ENCODE data around the gene SLC1A2.

SLC1A2 gene

DNA sequence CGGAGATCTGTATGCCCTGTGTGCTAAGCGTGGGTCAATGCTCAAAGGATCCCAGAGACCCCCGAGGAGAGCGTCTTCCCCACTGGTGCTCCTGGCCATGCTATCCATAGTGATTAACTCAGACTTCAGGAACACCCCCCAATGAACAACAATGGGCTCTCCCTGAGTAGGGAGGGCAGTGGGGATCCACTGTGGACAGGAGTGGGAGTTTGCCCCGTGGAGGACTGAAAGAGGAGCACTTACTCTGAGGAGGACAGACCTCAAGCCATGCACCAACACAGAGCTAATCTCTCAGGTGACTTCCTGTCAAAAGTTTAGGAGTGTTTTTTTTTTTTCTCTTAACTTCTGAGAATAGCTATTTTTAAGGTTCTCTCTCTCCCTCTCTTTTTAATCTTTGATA, 24.4 kb downstream of the SLC1A2 start:
- no peak for DNase-seq
- Histone ChIP-seq H3K14ac (ENCODE audit: low read length) (no peak overlapping the region), H3K27me3 (ENCODE audit: insufficient read depth, low read length) (no peaks in the 10 kb centered on the region), H3K9me3 (ENCODE audit: insufficient read depth, low read depth, low read length) (no peaks in the 10 kb centered on the region), H3K79me1 (ENCODE audit: low read length) (no peaks in the 10 kb centered on the region), H2BK120ac (ENCODE audit: insufficient read depth, low read length, poor library complexity) (no peak overlapping the region), H3K79me2 (ENCODE audit: control insufficient read depth, insufficient read depth, low read length, poor library complexity) (no peaks in the 10 kb centered on the region), H3K27ac (ENCODE audit: low read depth, low read length) (no peak overlapping the region), H3K4ac (ENCODE audit: low read depth, low read length) (no peak overlapping the region), H4K91ac (ENCODE audit: low read depth, low read length) (no peak overlapping the region), H4K8ac (ENCODE audit: low read depth, low read length) (no peak overlapping the region), H2AK5ac (ENCODE audit: low read length) (no peak overlapping the region), H2BK5ac (ENCODE audit: low read depth, low read length, poor library complexity) (no peak overlapping the region), H4K12ac (ENCODE audit: low read depth, low read length) (no peak overlapping the region), H2BK12ac (ENCODE audit: low read length) (no peak overlapping the region), H3K18ac (ENCODE audit: low read length) (no peak overlapping the region), H3K23ac (ENCODE audit: low read length) (no peak overlapping the region), H3K4me2 (ENCODE audit: low read length) (no peak overlapping the region), H3K9ac (ENCODE audit: low read length) (no peak overlapping the region), H3K36me3 (ENCODE audit: control insufficient read depth in 1 of 2, insufficient read depth in 2 of 2, low read length in 2 of 2) (no peaks in the 10 kb centered on the region), H3K4me1 (ENCODE audit: control insufficient read depth in 1 of 2, insufficient read depth in 2 of 2, low read length in 2 of 2) (no peaks in the 10 kb centered on the region), H2AFZ (ENCODE audit: insufficient read depth, low read length, poor library complexity) (no peak overlapping the region), H3K4me3 (ENCODE audit: low read depth, low read length) (no peak overlapping the region)
- WGBS (ENCODE audit: extremely low coverage, insufficient coverage, insufficient read length): no CpG with 5 or more reads among the region's 5 CpGs

DNA sequence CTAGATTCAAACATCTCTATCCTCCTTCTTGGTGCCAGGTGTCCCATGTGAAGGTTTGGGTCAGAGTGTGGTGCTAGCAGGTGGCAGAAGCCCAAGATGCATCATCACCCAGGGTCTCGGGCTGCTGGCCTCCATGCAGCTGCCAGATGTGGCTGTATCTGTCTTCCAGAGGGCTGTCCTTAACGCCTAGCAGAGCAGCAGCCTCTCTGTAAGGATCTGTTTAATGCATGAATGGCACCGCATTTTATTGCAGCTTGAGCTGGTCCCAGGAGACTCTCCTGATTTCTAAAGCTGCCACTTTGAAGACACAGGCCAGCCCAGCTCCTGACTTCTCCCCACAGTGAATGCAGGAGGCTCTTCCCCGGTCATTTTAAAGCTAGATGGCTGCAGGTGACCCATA, 26.3 kb downstream of the SLC1A2 start:
- Histone ChIP-seq H3K14ac (ENCODE audit: low read length) (no peak overlapping the region), H3K27me3 (ENCODE audit: insufficient read depth, low read length) (no peaks in the 10 kb centered on the region), H2BK5ac (ENCODE audit: low read depth, low read length, poor library complexity) (no peak overlapping the region), H3K4me2 (ENCODE audit: low read length) (no peak overlapping the region), H3K9me3 (ENCODE audit: insufficient read depth, low read depth, low read length) (no peaks in the 10 kb centered on the region), H3K9ac (ENCODE audit: low read length) (no peak overlapping the region), H4K91ac (ENCODE audit: low read depth, low read length) (no peak overlapping the region), H3K36me3 (ENCODE audit: control insufficient read depth in 1 of 2, insufficient read depth in 2 of 2, low read length in 2 of 2) (no peaks in the 10 kb centered on the region), H2BK12ac (ENCODE audit: low read length) (no peak overlapping the region), H3K4me3 (ENCODE audit: low read depth, low read length) (no peak overlapping the region), H3K4ac (ENCODE audit: low read depth, low read length) (no peak overlapping the region), H4K8ac (ENCODE audit: low read depth, low read length) (no peak overlapping the region), H3K79me2 (ENCODE audit: control insufficient read depth, insufficient read depth, low read length, poor library complexity) (no peaks in the 10 kb centered on the region), H3K79me1 (ENCODE audit: low read length) (no peaks in the 10 kb centered on the region), H2AFZ (ENCODE audit: insufficient read depth, low read length, poor library complexity) (no peak overlapping the region), H3K18ac (ENCODE audit: low read length) (no peak overlapping the region), H2BK120ac (ENCODE audit: insufficient read depth, low read length, poor library complexity) (no peak overlapping the region), H2AK5ac (ENCODE audit: low read length) (no peak overlapping the region), H3K4me1 (ENCODE audit: control insufficient read depth in 1 of 2, insufficient read depth in 2 of 2, low read length in 2 of 2) (no peaks in the 10 kb centered on the region), H4K12ac (ENCODE audit: low read depth, low read length) (no peak overlapping the region), H3K23ac (ENCODE audit: low read length) (no peak overlapping the region), H3K27ac (ENCODE audit: low read depth, low read length) (no peak overlapping the region)
- DNase-seq: no peak
- no CpG with 5 or more reads among the region's 4 CpGs for WGBS (ENCODE audit: extremely low coverage, insufficient coverage, insufficient read length)

DNA sequence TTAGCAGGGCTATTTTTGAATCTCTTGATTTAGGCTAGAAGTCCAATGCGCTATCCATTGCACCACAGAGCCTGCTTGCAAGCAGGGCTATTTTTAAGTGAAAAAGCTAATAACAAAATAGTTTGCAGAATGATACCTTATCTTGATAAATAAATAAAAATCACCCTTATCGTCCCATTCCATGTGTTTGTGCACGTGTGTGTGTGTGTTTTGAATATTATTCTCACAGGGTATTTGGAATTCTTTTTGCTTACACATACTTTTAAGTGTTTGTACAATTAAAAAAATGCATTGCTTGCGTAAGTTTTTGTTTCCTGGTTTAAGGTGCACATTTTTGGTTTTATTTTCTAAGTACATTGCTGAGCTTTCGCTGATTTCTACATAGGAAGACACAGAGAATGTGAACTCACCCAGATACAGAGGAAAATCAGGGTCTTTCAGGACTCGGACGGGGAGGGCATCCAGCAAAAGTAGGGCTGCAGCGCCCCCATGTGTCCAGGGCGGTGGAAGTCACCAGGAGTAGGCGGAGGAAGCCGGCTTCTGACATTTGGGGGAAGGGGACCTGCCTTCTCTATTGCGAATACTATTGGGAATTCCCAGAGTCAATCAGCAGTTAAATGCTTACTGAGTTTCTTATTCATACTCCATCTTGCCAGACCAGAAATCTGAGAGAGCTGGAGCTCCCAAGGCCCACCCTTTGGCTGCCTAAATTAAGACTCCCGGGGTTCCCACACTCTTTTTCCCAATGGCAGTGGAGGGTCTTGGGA, 27.3 kb downstream of the SLC1A2 start:
- Histone ChIP-seq H4K12ac (ENCODE audit: low read depth, low read length) (no peak overlapping the region), H3K79me2 (ENCODE audit: control insufficient read depth, insufficient read depth, low read length, poor library complexity) (no peaks in the 10 kb centered on the region), H3K4me2 (ENCODE audit: low read length) (no peak overlapping the region), H3K36me3 (ENCODE audit: control insufficient read depth in 1 of 2, insufficient read depth in 2 of 2, low read length in 2 of 2) (no peaks in the 10 kb centered on the region), H4K8ac (ENCODE audit: low read depth, low read length) (no peak overlapping the region), H3K4me1 (ENCODE audit: control insufficient read depth in 1 of 2, insufficient read depth in 2 of 2, low read length in 2 of 2) (no peaks in the 10 kb centered on the region), H3K79me1 (ENCODE audit: low read length) (no peaks in the 10 kb centered on the region), H3K4me3 (ENCODE audit: low read depth, low read length) (no peak overlapping the region), H2BK5ac (ENCODE audit: low read depth, low read length, poor library complexity) (no peak overlapping the region), H3K27me3 (ENCODE audit: insufficient read depth, low read length) (no peaks in the 10 kb centered on the region), H3K4ac (ENCODE audit: low read depth, low read length) (no peak overlapping the region), H2AK5ac (ENCODE audit: low read length) (no peak overlapping the region), H3K27ac (ENCODE audit: low read depth, low read length) (no peak overlapping the region), H2BK120ac (ENCODE audit: insufficient read depth, low read length, poor library complexity) (no peak overlapping the region), H2BK12ac (ENCODE audit: low read length) (no peak overlapping the region), H3K9me3 (ENCODE audit: insufficient read depth, low read depth, low read length) (no peaks in the 10 kb centered on the region), H4K91ac (ENCODE audit: low read depth, low read length) (no peak overlapping the region), H3K18ac (ENCODE audit: low read length) (no peak overlapping the region), H3K14ac (ENCODE audit: low read length) (no peak overlapping the region), H3K9ac (ENCODE audit: low read length) (no peak overlapping the region), H3K23ac (ENCODE audit: low read length) (no peak overlapping the region), H2AFZ (ENCODE audit: insufficient read depth, low read length, poor library complexity) (no peak overlapping the region)
- DNase-seq: peak; percentile 73 to 96
- no CpG with 5 or more reads among the region's 13 CpGs for WGBS (ENCODE audit: extremely low coverage, insufficient coverage, insufficient read length)

DNA sequence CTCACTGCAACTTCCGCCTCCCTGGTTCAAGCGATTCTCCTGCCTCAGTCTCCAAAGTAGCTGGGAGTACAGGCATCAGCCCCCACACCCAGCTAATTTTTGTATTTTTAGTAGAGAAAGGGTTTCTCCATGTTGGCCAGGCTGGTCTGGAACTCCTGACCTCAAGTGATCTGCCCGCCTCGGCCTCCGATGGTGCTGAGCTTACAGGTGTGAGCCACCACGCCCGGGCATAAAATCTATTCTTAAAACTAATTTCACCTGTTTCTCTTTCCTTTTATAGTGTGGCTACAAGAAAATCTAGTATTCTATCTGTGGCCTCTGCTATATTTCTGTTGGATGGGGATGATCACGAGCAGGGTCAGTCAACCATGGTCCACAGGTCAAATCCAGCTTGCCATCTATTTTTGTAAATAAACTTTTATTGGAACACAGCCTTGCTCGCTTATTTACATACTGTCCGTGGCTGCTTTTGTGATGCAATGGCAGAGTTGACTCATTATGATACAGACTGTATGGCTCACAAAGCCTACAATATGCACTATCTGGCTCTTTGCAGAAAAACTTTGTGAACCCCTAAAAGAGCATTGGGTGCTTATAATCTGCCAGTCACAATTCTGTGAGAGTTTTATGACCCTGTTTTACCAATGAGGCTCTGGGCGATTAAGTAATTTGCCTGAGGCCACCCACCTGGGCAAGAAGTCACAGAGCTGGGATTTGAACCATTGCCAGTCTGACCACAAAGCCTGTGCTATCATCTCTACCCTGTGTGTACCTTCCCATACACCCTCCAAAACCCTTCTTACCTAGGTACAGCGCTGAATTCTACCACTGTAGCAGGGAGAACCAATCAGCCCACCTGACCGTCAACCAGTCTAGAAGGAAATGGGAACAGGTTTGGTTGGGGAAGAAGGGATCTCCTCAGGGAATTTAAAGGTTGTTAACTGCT, 28.3 kb downstream of the SLC1A2 start:
- Histone ChIP-seq H3K36me3 (ENCODE audit: control insufficient read depth in 1 of 2, insufficient read depth in 2 of 2, low read length in 2 of 2) (no peaks in the 10 kb centered on the region), H4K8ac (ENCODE audit: low read depth, low read length) (no peak overlapping the region), H3K79me1 (ENCODE audit: low read length) (no peaks in the 10 kb centered on the region), H3K79me2 (ENCODE audit: control insufficient read depth, insufficient read depth, low read length, poor library complexity) (no peaks in the 10 kb centered on the region), H3K27ac (ENCODE audit: low read depth, low read length) (no peak overlapping the region), H3K9me3 (ENCODE audit: insufficient read depth, low read depth, low read length) (no peaks in the 10 kb centered on the region), H3K14ac (ENCODE audit: low read length) (no peak overlapping the region), H2AFZ (ENCODE audit: insufficient read depth, low read length, poor library complexity) (no peak overlapping the region), H2BK120ac (ENCODE audit: insufficient read depth, low read length, poor library complexity) (no peak overlapping the region), H3K9ac (ENCODE audit: low read length) (no peak overlapping the region), H3K23ac (ENCODE audit: low read length) (no peak overlapping the region), H4K12ac (ENCODE audit: low read depth, low read length) (no peak overlapping the region), H3K4ac (ENCODE audit: low read depth, low read length) (no peak overlapping the region), H3K4me3 (ENCODE audit: low read depth, low read length) (no peak overlapping the region), H3K18ac (ENCODE audit: low read length) (no peak overlapping the region), H4K91ac (ENCODE audit: low read depth, low read length) (no peak overlapping the region), H3K27me3 (ENCODE audit: insufficient read depth, low read length) (no peaks in the 10 kb centered on the region), H3K4me2 (ENCODE audit: low read length) (no peak overlapping the region), H2BK5ac (ENCODE audit: low read depth, low read length, poor library complexity) (no peak overlapping the region), H3K4me1 (ENCODE audit: control insufficient read depth in 1 of 2, insufficient read depth in 2 of 2, low read length in 2 of 2) (no peaks in the 10 kb centered on the region), H2AK5ac (ENCODE audit: low read length) (no peak overlapping the region), H2BK12ac (ENCODE audit: low read length) (no peak overlapping the region)
- DNase-seq: peak; percentile 38 to 64
- no CpG with 5 or more reads among the region's 13 CpGs for WGBS (ENCODE audit: extremely low coverage, insufficient coverage, insufficient read length)

Measured in trophoblast cell (in vitro differentiated cells and primary cell).